Inferior parietal cortex (tissue), 1 donor: ENCODE measurements around the gene SPPL2B.

Experiments
- DNase-seq: peaks from one replicate; pipeline ENCODE4 v3.0.0-alpha.2; 2016; ENCODE audit errors: extremely low spot score

SPPL2B gene

DNA sequence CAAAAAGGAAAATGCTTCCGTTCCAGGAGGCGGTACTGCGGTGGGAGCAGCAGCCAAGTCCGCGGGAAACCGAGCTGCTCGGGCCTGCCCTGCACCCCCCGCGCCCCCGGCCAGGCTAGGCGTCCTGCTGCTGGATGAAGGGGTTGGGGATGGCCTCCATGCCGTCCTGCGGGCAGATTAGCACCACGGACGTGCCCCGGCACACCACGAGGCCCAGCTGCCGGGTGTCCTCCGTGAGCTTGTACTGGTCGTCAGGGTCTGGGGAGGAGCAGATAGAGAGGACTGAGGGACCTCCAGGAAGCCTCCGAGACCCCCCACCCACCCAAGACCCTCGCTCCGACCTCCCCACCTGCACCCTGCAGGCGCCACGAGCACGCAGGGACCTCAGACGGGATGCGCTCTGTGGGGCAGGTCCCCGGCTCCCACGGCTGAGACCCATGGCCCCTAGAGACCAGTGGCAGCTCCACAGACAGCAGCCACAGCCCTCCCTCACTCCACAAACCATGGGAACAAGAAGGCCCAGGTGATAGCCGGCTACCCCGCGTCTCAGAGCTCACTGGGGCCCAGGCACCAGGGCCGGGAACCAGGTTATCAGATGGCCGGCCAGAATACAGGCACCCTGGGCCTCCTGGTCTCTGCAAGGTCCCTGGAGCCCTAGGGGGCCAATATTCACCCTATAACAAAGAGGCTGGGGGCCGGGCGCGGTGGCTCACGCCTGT is 6.8 kb upstream of the SPPL2B start:
- DNase-seq: no peak

DNA sequence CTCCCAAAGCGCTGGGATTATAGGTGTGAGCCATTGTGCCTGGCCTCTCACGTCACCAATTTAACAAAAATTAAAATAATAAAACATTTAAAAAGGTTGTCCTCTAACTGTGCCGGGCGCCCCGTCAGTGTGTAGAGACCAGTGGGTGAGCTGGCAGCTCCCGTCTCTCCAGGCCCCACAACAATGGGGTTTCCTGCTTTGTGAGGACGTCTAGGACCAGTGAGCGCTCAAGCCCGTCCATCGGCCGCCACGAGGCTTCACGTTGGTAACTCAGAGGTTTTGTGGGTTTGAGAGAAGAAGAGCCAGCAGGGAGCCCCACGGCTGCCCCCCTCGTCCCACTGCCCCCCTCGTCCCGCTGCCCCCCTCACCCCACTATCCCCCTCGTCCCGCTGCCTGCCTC is 4.8 kb upstream of the SPPL2B start:
- DNase-seq: no peak

DNA sequence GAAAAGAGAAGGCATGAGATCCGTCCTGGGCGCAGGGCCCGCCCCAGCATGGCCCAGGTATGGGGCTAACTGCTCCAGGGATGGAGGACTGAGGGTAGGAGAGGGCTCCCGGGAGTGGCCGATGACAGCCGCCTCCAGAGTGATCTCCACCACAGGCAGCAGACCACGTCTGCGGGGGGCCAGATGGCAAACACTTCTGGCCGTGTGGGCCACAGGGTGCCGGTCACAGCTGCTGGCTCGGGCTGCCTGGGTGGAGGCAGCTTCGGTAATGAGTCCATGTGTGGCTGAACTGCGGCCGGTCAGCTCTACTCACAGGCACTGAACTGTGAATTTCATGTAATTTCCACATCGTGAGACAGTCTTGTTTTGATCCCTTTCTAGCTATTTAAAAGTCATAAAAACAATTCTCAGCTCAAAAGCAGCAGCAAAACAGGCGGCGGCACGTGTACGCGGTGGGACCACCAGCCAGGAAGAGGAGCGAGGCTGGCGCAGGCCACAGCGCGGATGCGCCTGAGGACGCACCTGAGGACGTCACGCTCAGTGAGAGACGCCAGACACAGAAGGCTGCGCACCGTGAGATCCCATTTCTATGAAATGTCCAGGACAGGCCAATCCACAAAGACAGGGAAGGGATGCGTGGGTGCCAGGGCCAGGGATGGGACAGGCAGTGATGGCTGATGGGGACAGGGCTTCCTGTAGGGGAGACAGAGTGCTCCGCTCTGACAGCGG is 4.1 kb upstream of the SPPL2B start:
- no peak for DNase-seq

DNA sequence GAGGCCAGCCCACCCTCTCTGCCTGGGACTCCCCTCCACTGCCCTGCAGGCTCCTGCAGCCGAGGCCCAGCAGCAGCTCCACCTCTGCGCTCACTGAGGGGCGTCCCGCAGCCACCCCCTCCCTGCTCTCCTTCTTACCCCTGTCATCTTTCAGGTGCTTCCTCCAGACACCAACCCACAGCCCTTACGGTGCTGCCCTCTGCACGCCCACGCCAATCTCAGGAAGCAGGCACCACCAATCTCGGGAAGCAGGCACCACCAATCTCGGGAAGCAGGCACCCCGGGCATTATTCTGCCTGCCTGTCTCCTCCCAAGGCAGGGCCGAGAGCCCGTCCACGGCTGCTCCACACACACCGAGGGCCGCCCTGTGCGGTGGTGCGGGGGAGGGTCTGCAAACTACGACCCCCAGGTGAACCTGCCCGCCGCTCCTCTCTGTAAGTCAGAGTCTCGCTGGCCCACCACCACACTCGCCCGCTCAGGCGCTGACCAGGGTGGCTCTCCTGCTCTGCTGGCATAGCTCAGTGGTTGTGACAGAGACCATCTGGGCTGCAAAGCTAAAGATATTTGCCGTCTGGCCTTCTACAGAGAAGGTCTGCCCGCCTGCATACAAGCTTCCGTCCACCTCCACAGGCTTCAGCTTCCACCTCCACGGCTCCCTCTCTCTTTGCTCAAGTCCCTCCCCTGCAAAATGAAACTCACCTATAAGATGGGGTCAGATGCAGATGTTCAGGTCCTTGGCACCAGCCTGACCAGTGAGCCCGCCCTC is 3.0 kb upstream of the SPPL2B start:
- DNase-seq: no peak

DNA sequence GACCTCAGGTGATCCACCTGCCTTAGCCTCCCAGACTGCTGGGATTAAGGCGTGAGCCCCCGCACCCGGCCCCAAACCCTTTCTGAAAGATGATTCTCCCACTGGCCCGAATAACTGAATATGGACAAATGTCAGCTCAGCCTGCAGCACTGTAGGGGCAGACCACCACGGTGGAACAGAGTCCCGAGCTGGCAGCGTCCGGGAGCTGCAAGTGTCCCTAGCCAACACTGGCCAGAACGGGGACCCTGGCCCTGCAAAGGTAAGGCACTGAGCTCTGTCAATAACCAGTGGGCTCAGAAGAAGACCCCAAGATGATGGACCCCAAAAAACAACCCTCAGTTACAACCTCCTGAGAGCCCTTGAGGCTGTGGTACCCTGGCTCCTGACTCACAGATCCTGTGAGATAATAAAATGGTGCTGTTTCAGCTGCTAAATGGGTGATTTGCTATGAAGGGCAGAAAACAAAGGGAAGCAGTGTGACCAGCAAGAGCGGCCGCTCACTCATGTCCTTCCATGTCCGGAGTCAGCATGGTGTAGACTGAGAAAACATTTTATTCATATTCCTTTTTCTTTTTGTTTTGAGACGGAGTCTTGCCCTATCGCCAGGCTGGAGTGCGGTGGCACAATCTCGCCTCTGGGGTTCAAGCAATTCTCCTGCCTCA is 1.7 kb upstream of the SPPL2B start:
- no peak for DNase-seq

DNA sequence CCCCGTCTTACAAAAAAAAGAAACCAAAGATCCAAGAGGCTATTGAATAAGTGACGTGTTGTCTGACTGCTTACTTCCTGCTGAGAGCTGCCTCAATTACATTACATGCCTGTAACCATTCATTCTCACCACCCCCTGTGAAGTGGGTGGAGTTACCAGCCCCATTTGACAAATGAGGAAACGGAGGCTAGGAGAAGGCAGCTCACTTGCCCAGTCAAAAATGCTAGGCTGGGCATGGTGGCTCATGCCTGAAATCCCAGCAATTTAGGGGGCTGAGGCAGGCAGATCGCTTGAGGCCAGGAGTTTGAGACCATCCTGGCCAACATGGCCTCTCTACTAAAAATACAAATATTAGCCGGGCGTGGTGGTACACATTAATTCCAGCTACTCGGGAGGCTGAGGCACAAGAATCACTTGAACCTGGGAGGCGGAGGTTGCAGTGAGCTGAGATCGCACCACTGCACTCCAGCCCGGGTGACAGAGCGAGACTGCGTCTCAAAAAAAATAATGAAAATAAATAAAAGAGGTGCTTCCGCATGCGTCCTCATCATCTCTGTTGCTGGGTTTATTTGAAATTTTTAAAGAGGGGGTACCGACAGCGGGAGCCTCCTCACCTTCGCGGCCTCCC is 597 bp upstream of the SPPL2B start:
- DNase-seq: no peak

DNA sequence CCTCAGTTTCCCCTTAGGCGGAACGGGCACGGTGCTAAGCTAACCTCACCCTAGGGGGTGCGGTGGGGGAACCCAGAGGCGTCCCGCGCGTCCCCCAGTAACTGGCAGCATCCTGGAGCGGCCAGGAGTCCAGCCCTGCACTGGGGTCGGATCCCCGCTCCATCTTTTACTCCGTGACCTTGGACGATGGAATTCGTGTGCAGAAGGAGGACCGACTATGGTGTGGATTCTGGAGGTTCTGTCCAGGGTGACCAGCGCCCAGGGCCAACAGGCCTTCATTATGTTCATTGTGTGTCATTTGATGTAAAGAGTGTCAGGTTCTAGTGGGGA is 630 bp downstream of the SPPL2B start:
- no peak for DNase-seq

DNA sequence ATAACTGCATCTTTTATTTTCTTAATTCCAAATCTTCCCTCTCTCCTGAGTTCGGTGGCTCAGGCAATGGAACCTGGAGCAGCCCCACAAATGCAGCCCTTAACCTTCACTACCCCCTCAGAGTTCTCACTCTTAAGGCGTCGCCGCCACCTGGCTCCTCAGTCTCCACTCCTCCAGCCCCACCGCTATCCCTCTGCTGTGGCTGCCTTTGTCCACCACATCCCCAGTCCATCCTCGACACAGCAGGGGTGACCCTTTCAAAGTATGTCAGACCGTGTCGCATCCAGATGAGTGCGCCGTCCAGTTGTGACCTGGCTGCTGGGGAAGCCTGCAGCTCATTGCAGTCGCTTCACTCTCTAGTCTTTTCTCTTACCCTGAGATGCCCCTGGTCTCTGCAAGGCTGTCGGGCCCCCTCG is 1.0 kb downstream of the SPPL2B start:
- DNase-seq: no peak

DNA sequence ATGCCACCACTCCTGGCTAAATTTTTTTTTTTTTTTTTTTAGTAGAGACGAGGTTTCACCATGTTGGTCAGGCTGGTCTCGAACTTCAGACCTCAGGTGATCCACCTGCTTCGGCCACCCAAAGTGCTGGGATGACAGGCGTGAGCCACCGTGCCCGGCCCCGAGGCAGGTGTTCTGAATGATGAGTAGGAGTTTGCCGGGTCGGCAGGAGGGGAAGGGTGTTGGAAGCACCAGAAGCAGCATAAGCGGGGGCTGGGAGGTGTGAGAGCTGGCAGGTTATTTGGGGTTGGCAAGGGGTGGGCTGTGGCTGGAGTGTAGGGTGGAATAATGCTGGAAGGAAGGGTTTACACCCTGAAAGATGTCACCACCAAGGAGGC is 1.8 kb downstream of the SPPL2B start:
- no peak for DNase-seq

DNA sequence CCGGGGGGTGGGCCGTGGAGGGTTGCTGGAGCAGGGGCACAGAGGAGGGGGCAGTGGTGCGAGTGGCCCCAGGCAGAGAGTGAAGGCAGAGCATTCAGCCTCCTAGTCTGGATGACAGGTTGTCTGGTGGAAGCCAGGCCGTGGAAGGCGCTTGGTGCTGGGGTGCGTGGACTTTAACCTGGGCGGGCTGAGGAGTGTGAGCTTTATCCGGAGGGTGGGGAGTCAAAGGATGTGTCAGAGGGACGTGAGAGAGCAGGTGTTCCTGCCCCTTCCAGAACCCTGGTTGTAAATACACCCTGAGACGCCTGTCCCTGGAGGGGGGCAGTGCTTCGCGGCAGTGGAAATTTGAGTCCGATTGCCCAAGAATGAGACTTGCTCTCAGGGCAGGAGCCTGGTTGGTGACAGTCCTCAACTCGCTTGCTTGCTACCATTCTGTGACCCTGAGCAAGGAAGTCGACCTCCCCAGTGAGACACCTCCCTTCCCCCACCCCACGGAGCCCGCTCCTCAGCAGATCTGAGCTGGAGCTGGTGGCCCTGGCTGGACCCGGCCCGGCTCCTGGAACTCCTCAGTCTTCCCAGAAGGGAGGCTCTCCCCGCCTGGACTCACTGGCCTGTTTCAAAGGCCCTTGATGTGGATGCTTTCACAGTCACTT is 2.3 kb downstream of the SPPL2B start:
- DNase-seq: no peak

DNA sequence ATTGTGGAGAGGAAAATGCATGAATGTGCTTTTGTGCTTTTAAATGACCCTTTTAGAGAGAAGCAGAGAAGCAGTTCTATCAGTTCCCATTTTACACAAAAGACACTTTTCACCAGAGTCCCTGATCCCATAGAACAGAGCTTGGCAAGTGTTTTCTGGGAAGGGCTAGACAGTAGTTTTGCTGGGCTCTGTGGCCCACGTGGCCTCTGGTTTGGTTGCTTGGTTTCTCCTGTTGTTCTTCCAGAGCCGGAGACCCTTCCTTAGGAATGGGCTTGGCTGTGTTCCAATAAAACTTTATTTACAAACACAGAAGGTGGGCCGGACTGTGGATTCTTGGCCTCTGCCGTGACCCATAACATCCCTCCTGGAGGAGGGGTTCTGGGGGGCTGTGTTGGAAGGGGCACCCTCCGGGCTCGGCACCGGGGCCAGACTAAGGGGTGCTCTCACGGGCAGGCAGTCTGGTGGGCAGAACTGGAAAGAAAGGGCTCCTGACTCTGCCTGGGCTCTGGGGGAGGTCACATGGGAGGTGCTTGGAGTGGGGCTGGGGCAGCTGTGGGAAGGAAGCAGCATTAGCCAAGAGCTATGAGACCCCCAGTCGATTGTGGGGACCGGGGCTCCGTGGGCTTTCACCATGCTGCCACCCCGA is 3.2 kb downstream of the SPPL2B start:
- no peak for DNase-seq

DNA sequence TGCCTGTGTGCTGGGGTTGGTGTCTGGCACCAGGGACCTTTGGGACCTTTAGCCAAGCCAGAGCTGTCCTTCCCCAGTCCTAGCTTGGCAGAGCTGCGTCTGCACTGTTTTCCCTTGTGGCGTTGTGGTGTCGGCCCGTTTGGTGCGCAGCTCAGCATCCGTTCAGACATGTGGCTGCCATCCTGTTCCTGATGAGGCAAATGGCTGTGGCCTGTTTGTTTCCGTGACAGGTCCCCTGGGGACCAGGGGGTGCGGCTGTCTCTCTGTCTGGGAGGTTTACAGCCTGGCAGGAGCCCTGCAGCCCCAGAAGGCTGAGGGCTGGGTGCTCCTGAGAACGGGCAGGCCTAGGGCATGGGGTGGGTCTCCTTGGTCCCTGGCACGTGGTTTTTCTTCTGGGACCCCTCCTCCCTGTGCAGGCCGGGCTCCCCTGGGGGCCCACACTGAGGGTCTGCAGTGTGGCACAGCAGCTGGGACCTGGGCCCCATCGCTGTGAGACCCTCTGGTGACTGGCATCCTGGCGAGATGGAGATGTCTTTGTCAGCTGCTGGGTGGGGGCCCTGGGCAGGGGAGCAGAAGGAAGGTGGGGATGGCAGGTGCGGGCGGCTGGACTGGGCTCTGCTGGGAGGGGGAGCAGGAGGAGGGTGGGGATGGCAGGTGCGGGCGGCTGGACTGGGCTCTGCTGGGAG is 4.0 kb downstream of the SPPL2B start:
- DNase-seq: no peak

DNA sequence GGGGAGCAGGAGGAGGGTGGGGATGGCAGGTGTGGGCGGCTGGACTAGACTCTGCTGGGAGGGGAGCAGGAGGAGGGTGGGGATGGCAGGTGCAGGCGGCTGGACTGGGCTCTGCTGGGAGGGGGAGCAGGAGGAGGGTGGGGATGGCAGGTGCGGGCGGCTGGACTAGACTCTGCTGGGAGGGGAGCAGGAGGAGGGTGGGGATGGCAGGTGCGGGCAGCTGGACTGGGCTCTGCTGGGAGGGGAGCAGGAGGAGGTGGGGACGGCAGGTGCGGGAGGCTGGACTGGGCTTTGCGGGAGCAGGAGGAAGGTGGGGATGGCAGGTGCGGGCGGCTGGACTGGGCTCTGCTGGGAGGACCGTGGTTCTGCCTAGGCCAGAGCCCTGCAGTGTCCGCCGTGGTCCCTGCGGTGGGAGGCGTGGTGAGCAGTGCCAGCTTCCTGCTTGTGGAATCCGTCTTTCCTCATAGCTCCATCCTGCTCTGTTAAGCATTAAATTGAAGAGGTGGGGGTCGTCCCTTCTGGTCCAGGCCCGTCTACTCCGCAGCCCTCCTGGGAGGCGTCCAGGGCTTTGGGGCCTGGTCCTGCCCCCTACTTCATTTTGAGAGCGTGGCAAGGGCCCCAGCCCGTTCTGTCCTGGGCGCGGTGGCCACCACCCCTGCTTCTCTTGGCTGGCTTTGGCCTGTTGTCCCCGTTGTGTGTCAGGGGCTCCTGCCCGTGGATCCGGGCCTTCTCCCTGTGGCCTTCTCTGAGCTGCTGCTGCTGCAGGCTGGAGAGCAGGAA is 4.7 kb downstream of the SPPL2B start:
- DNase-seq: no peak

DNA sequence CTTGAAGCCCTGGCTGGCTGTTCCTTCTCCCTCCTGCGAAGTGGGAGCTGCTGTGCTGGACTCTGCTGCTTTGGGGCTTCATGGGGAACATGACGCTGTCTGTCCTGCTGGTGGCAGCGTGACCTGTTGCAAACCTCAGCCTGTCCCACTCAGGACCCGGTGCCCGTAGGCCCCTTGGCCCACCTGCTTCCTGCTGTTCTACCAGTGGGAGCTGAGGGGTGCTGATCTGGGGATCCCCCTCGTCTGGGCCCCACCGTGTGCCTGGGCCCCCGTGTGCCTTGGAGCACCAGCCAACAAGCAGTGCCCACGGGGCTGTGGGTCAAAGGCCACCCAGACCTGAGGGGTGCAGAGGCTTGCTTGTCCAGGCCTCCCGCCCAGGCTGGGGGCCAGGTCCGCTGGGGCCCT is 5.3 kb downstream of the SPPL2B start:
- DNase-seq: no peak

DNA sequence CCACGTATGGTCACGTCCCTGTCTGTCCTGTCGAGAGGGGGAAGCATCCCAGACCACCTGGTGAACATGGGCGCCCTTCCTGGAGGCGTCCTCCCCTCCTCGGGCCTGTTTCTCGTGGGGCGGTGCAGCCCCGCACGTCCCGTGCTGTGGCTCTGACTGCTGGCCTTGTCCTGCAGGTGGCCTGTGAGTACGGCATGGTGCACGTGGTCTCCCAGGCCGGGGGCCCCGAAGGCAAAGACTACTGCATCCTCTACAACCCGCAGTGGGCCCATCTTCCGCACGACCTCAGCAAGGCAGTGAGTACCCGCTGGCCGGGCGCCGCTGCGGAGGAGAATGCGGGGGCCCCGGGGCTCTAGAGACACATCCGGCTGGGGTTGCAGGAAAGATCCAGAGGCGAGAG is 5.9 kb downstream of the SPPL2B start:
- DNase-seq: no peak

DNA sequence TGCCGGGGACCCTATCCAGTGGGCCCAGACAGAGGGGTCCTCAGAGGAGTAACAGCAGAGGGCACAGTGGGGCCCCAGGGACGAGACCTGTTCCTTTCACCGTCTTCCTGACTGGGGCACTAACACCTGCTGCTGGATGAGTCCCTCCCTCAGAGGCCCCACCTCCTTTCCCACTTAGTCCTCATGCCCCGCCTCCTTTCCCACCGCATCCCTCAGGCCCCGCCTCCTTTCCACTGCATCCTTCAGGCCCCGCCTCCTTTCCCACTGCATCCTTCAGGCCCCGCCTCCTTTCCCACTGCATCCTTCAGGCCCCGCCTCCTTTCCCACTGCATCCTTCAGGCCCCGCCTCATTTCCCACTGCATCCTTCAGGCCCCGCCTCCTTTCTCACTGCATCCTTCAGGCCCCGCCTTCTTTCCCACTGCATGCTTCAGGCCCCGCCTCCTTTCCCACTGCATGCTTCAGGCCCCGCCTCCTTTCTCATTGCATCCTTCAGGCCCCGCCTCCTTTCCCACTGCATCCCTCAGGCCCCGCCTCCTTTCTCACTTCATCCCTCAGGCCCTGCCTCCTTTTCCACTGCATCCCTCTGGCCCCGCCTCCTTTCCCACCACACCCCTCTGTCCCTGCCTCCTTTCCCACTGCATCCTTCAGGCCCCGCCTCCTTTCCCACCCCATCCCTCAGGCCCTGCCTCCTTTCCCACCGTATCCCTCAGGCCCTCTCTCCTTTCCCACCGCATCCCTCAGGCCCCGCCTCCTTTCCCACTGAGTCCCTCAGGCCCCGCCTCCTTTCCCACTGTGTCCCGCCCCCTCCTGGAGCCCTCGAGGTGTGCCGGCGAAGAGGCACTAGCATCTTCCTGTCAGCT is 6.7 kb downstream of the SPPL2B start:
- DNase-seq: no peak

DNA sequence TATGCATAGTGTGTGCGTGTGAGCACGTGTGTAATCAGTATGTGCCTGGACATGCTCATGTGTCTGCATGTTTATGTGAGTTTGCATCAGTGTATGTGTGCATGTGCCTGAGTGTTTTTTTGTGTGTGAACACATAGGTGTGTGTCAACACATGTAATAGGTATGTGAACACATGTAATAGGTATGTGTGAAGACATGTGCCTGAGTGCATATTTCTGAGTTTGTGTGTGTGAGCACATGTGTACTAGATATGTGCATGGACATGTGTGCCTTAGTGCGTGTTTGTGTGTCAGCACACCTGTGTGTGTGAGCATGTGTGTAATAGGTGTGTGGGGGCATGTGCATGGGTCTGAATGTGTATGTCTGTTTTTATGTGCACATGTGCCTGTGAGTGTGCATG is 7.4 kb downstream of the SPPL2B start:
- DNase-seq: no peak

DNA sequence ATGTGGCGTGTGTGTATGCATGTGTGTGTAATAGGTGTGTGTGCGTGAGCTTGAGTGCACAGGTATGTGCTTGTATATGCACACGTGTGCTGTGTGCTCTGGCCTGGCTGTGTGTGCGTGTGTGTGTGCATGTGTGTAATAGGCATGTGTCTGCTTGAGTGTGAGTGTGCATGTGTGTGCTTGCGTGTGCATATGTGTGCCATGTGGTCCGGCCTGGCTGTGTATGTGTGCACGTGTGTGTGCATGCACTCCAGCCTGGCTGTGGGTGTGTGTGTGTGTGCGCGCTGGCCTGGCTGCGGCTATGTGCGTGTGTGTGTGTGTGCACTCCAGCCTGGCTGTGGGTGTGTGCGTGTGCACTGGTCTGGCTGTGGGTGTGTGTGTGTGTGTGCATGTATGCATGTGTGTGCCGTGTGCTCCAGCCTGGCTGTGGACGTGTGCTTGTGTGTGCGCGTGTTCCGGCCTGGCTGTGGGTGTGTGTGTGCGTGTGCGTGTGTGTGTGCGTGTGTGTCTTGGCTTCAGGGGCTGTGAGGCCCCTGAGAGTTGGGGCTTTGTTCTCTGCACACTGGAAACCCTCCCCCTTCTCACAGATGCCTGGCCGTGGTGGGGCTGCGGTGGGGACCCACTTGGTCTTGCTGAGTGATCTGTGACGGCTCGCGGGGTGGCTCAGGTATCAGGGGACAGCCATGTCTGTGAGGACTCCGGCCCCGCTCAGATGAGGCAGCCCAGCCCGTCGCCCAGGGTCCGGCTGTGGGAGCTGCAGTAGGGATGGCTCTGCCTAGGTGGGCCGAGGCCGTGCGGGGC is 8.2 kb downstream of the SPPL2B start:
- DNase-seq: no peak
